Endothelial cell of umbilical vein (primary cell): ENCODE measurements around the gene C11orf24. TPM values are rescaled to one million over a fixed set of nuclear protein-coding genes. Genes with fewer than 3 reads are reported as not detected.

ENCODE experiments used
- BruUV-seq: library from RNA; stranded (reverse); fragments of 400-500 nt; replicated peaks from 2 replicates; lab custom pipeline; 2021; lab: Mats Ljungman, UMichigan
- CTCF ChIA-PET: fragments of 300-600, 350-600 bp; sonication (Branson Sonifier 250); formaldehyde crosslinking; loops from one replicate; lab custom pipeline; 2021; ENCODE audit warnings: antibody characterized with exemption, inconsistent platforms; lab: Charles Lee
- POLR2A ChIA-PET: fragments of 300-600, 350-600 bp; sonication (Branson Sonifier 250); formaldehyde crosslinking; loops from one replicate; lab custom pipeline; 2021; ENCODE audit warnings: antibody characterized with exemption, inconsistent platforms; lab: Charles Lee
- DNase-seq: peaks from one replicate; pipeline ENCODE4 v3.0.0-alpha.2; 2011; ENCODE audit warnings: low read depth, low spot score
- FAIRE-seq: peaks from 2 replicates; lab custom pipeline; 2011; peaks lifted over from hg19 to GRCh38; lab: Jason Lieb, UNC
- H2AFZ ChIP-seq: 2 replicates; pipeline ENCODE4 v1.6.0; 2012; ENCODE audit warnings: low read depth, low read length, control low read depth, inconsistent platforms
- H3K27ac ChIP-seq: 2 replicates; pipeline ENCODE4 v1.5.1; 2011; ENCODE audit warnings: low read depth, mild to moderate bottlenecking, control low read depth, low read length, moderate library complexity; ENCODE audit not compliant: insufficient read depth
- H3K27me3 ChIP-seq, 2 experiments: 2 replicates each; pipeline versions ENCODE4 v1.6.0 to v1.6.1; 2011; ENCODE audit warnings: low read length in 2 of 2, mixed read lengths in 1 of 2; ENCODE audit not compliant: control insufficient read depth in 2 of 2, insufficient read depth in 2 of 2
- H3K36me3 ChIP-seq, 2 experiments: 2 replicates in 1 of 2; 3 replicates in 1 of 2; pipeline ENCODE4 v1.5.1; 2011; ENCODE audit warnings: low read length in 2 of 2, mild to moderate bottlenecking in 1 of 2, moderate library complexity in 1 of 2; ENCODE audit not compliant: control insufficient read depth in 2 of 2, insufficient read depth in 2 of 2; ENCODE audit errors: extremely low read depth in 1 of 2
- H3K4me1 ChIP-seq: 3 replicates; pipeline ENCODE4 v1.5.1; 2011; ENCODE audit warnings: mild to moderate bottlenecking, low read length; ENCODE audit not compliant: control insufficient read depth, insufficient read depth; ENCODE audit errors: extremely low read depth
- H3K4me2 ChIP-seq: 2 replicates; pipeline ENCODE4 v1.6.1; 2011; ENCODE audit warnings: low read length, control low read depth, mixed read lengths; ENCODE audit not compliant: insufficient read depth
- H3K4me3 ChIP-seq, 3 experiments: fragments of 200-600 bp in 1 of 3; sonication (generic), shearing (Covaris generic) in 1 of 3; replicated peaks in 1 of 3; 2 replicates each; pipeline ENCODE4 v1.5.1; 2011 to 2016; ENCODE audit warnings: control low read depth in 3 of 3, low read length in 3 of 3, mild to moderate bottlenecking in 2 of 3, inconsistent platforms in 1 of 3, low read depth in 1 of 3, moderate library complexity in 1 of 3; ENCODE audit not compliant: insufficient read depth in 1 of 3
- H3K79me2 ChIP-seq: 2 replicates; pipeline ENCODE4 v1.6.0; 2012; ENCODE audit warnings: low read length, inconsistent platforms; ENCODE audit not compliant: control insufficient read depth, insufficient read depth
- H3K9ac ChIP-seq: replicated peaks from 2 replicates; pipeline ENCODE3; 2011; ENCODE audit warnings: low read length, control low read depth; ENCODE audit not compliant: insufficient read depth; ENCODE audit errors: extremely low read depth
- H3K9me1 ChIP-seq: replicated peaks from 3 replicates; pipeline ENCODE4 v1.6.0; 2011; ENCODE audit warnings: mild to moderate bottlenecking, low read length; ENCODE audit not compliant: control insufficient read depth, insufficient read depth; ENCODE audit errors: extremely low read depth
- H3K9me3 ChIP-seq: replicated peaks from 2 replicates; pipeline ENCODE4 v1.5.1; 2012; ENCODE audit warnings: low read length, inconsistent platforms; ENCODE audit not compliant: control insufficient read depth, insufficient read depth
- H4K20me1 ChIP-seq: replicated peaks from 2 replicates; pipeline ENCODE3; 2011; ENCODE audit warnings: mild to moderate bottlenecking, low read length; ENCODE audit not compliant: control insufficient read depth, insufficient read depth; ENCODE audit errors: extremely low read depth
- CTCF ChIP-seq, 2 donors: IDR thresholded peaks; 1 replicate in 1 of 2; 2 replicates in 1 of 2; pipeline ENCODE4 v1.5.1; 2011; ENCODE audit warnings: low read length in 2 of 2, mild to moderate bottlenecking in 2 of 2, moderate library complexity in 2 of 2, control low read depth in 1 of 2, inconsistent platforms in 1 of 2, low read depth in 1 of 2; ENCODE audit not compliant: insufficient read depth in 1 of 2; ENCODE audit errors: extremely low read depth in 1 of 2
- EZH2 ChIP-seq: IDR thresholded peaks from 2 replicates; pipeline ENCODE4 v1.6.1; 2012; ENCODE audit warnings: borderline replicate concordance, low read depth, mild to moderate bottlenecking, moderate library complexity, low read length, inconsistent platforms; ENCODE audit not compliant: severe bottlenecking
- FOS ChIP-seq: IDR thresholded peaks from 2 replicates; pipeline ENCODE4 v1.6.1; 2011; ENCODE audit warnings: mild to moderate bottlenecking, low read length, moderate library complexity, borderline replicate concordance; ENCODE audit not compliant: insufficient read depth
- GATA2 ChIP-seq: IDR thresholded peaks from 2 replicates; pipeline ENCODE4 v1.7.0; 2011; ENCODE audit warnings: low read depth, mild to moderate bottlenecking, moderate library complexity, mixed read lengths, low read length; ENCODE audit not compliant: insufficient read length, insufficient read depth
- JUN ChIP-seq: IDR thresholded peaks from 2 replicates; pipeline ENCODE4 v1.6.1; 2011; ENCODE audit warnings: borderline replicate concordance, low read depth; ENCODE audit not compliant: insufficient read length, insufficient read depth
- MAX ChIP-seq: IDR thresholded peaks from 2 replicates; pipeline ENCODE4 v1.6.1; 2011; ENCODE audit not compliant: insufficient read depth, insufficient read length
- MYC ChIP-seq: IDR thresholded peaks from one replicate; pipeline ENCODE4 v1.6.1; 2011; ENCODE audit warnings: mild to moderate bottlenecking, low read depth, low read length
- POLR2A ChIP-seq: IDR thresholded peaks from 2 replicates; pipeline ENCODE4 v1.6.1; 2012; ENCODE audit warnings: low read depth, mild to moderate bottlenecking, control low read depth, low read length
- POLR2AphosphoS5 ChIP-seq: IDR thresholded peaks from 2 replicates; pipeline ENCODE4 v1.6.1; 2012; ENCODE audit warnings: low read depth, mild to moderate bottlenecking, control low read depth, low read length, moderate library complexity; ENCODE audit not compliant: insufficient read depth
- dilution Hi-C: fragments of 300-500 bp; cut with MboI; formaldehyde crosslinking; loops from one replicate; pipeline ENCODE4 v1.15.0; 2019; ENCODE audit warnings: low sequenced_read_pairs; ENCODE audit not compliant: extremely low pct_ligation_motif_present
- intact Hi-C: fragments of 100-400 bp; cut with micrococcal nuclease; formaldehyde crosslinking; loops from one replicate; pipeline ENCODE4 v1.10.0; 2022
- polyA plus RNA-seq, 4 experiments: library from polyadenylated mRNA; depleted of rRNA in 3 of 4; stranded (reverse) in 3 of 4; unstranded in 1 of 4; fragments of >200 nt; gene quantifications; 2 replicates each; pipeline versions ENCODE4 v1.2.1 to v1.2.3, GENCODE V29; 2011 to 2012; ENCODE audit warnings: missing spikeins in 1 of 4
- total RNA-seq: library from RNA; stranded (reverse); gene quantifications from 2 replicates; pipeline ENCODE4 v1.2.3, GENCODE V29; 2021

Gene C11orf24
- total and polyA plus RNA-seq, 2 donors (not counting 3 experiments of a cell fraction or from before 2014, with no cell fraction given), result 26.4 to 34.1 TPM

GRCh38 chr11:68266936-68267880 lies 4.6 kb downstream of the C11orf24 start:
- ChIA-PET CTCF (interaction anchor here (1.6 to 2.9 kb wide), 2 partner anchors 10 to 31 kb away, joined by 5 to 11 read pairs; no protein-coding TSS in a partner anchor), POLR2A (no interaction called here)
- Histone ChIP-seq H4K20me1 (no peaks in the 10 kb centered on the region), H3K79me2 (peaks cover 4% of the 10 kb centered on the region), H3K9me3 (no peaks in the 10 kb centered on the region), H3K4me3 (no peak overlapping the region), H3K27me3 (no peaks in the 10 kb centered on the region), H3K9me1 (no peaks in the 10 kb centered on the region), H3K4me1 (peaks cover 7% of the 10 kb centered on the region), H3K4me2 (no peak overlapping the region), H3K27ac (no peak overlapping the region), H3K36me3 (peaks cover 0 to 13% of the 10 kb centered on the region in 2 experiments), H2AFZ (no peak overlapping the region), H3K9ac (no peak overlapping the region)
- dilution Hi-C loops, result no loop called here
- DNase-seq, result no peak
- TF ChIP-seq MAX (no peak), JUN (no peak), EZH2 (no peak), GATA2 (no peak), POLR2AphosphoS5 (no peak), CTCF (IDR thresholded peaks at IDR 0.05; ENCODE audit: extremely low read depth in 1 of 2, insufficient read depth in 1 of 2, low read depth in 1 of 2, low read length in 2 of 2) (no peak), POLR2A (no peak), MYC (no peak), FOS (no peak)
- no peak for FAIRE-seq
- no TSS peak for BruUV-seq
- intact Hi-C loops, result no loop called here
